Measurements from ENCODE around the gene DNAH1. TPM values are rescaled to one million over a fixed set of nuclear protein-coding genes. Genes with fewer than 3 reads are reported as not detected.

Gene DNAH1
- polyA plus RNA-seq, 1 donor (not counting 4 experiments of a cell fraction or from before 2014, with no cell fraction given): 0.33 TPM

GRCh38 chr3:52350981-52351761 lies 35.1 kb downstream of the DNAH1 start:
- DNase-seq (ENCODE audit: low read depth, low spot score): no peak
- H3K4me3 ChIP-seq (ENCODE audit: control insufficient read depth in 2 of 3, extremely low read depth in 1 of 3, insufficient read depth in 2 of 3, low read depth in 1 of 3, low read length in 3 of 3): no peak overlapping the region
- TF ChIP-seq EZH2 (IDR thresholded peaks at IDR 0.05; ENCODE audit: low read length): no peak
- TF ChIP-seq, protein P1, sequence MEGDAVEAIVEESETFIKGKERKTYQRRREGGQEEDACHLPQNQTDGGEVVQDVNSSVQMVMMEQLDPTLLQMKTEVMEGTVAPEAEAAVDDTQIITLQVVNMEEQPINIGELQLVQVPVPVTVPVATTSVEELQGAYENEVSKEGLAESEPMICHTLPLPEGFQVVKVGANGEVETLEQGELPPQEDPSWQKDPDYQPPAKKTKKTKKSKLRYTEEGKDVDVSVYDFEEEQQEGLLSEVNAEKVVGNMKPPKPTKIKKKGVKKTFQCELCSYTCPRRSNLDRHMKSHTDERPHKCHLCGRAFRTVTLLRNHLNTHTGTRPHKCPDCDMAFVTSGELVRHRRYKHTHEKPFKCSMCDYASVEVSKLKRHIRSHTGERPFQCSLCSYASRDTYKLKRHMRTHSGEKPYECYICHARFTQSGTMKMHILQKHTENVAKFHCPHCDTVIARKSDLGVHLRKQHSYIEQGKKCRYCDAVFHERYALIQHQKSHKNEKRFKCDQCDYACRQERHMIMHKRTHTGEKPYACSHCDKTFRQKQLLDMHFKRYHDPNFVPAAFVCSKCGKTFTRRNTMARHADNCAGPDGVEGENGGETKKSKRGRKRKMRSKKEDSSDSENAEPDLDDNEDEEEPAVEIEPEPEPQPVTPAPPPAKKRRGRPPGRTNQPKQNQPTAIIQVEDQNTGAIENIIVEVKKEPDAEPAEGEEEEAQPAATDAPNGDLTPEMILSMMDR (optimal IDR thresholded peaks at IDR 0.05 in 1 of 3, IDR thresholded peaks at IDR 0.05 in 1 of 3, conservative IDR thresholded peaks at IDR 0.05 in 1 of 3; ENCODE audit: extremely low read depth in 1 of 3, insufficient read depth in 2 of 3, low read length in 3 of 3): no peak
- no peaks in the 10 kb centered on the region for H3K27me3 ChIP-seq (ENCODE audit: control insufficient read depth, extremely low read depth, insufficient read depth, low read length)
- no peak overlapping the region for H2AFZ ChIP-seq (ENCODE audit: control insufficient read depth, low read length)
- H3K27ac ChIP-seq (ENCODE audit: control insufficient read depth, insufficient read depth, low read length): no peak overlapping the region
- H3K4me1 ChIP-seq (ENCODE audit: control insufficient read depth, extremely low read depth, insufficient read depth, low read length): peaks cover 9% of the 10 kb centered on the region
- H3K9me1 ChIP-seq (ENCODE audit: control insufficient read depth, extremely low read depth, insufficient read depth, low read length): no peaks in the 10 kb centered on the region
- H3K9me3 ChIP-seq (ENCODE audit: control insufficient read depth, low read depth, low read length): no peaks in the 10 kb centered on the region
- H3K9ac ChIP-seq (ENCODE audit: control insufficient read depth, extremely low read depth, insufficient read depth, low read length): no peak overlapping the region
- H3K79me2 ChIP-seq (ENCODE audit: control insufficient read depth, insufficient read depth, low read length): no peaks in the 10 kb centered on the region
- no peaks in the 10 kb centered on the region for H4K20me1 ChIP-seq (ENCODE audit: control insufficient read depth, extremely low read depth, insufficient read depth, low read length)
- dilution Hi-C loops (cut with MboI; ENCODE audit: extremely low pct_ligation_motif_present, low sequenced_read_pairs): no loop called here
- FAIRE-seq: no peak
- no peaks in the 10 kb centered on the region for H3K36me3 ChIP-seq (ENCODE audit: control insufficient read depth in 2 of 2, extremely low read depth in 1 of 2, insufficient read depth in 2 of 2, low read length in 2 of 2)
- H3K4me2 ChIP-seq (ENCODE audit: control insufficient read depth, extremely low read depth, insufficient read depth, low read depth, low read length): no peak overlapping the region

- no peak for DNase-seq (ENCODE audit: low read depth, low spot score)
These were observed 35.7 kb downstream of the DNAH1 start for GRCh38 chr3:52351762-52352368.

More at GRCh38 chr3:52351762-52352368, 35.7 kb downstream of the DNAH1 start:
- Histone ChIP-seq H3K27ac (ENCODE audit: control insufficient read depth, insufficient read depth, low read length) (no peak overlapping the region), H3K27me3 (ENCODE audit: control insufficient read depth, extremely low read depth, insufficient read depth, low read length) (no peaks in the 10 kb centered on the region), H3K4me1 (ENCODE audit: control insufficient read depth, extremely low read depth, insufficient read depth, low read length) (peaks cover 3% of the 10 kb centered on the region), H4K20me1 (ENCODE audit: control insufficient read depth, extremely low read depth, insufficient read depth, low read length) (no peaks in the 10 kb centered on the region), H3K36me3 (ENCODE audit: control insufficient read depth in 2 of 2, extremely low read depth in 1 of 2, insufficient read depth in 2 of 2, low read length in 2 of 2) (no peaks in the 10 kb centered on the region), H3K4me3 (ENCODE audit: control insufficient read depth in 2 of 3, extremely low read depth in 1 of 3, insufficient read depth in 2 of 3, low read depth in 1 of 3, low read length in 3 of 3) (no peak overlapping the region), H3K9me3 (ENCODE audit: control insufficient read depth, low read depth, low read length) (no peaks in the 10 kb centered on the region), H3K79me2 (ENCODE audit: control insufficient read depth, insufficient read depth, low read length) (no peaks in the 10 kb centered on the region), H3K4me2 (ENCODE audit: control insufficient read depth, extremely low read depth, insufficient read depth, low read depth, low read length) (no peak overlapping the region), H3K9ac (ENCODE audit: control insufficient read depth, extremely low read depth, insufficient read depth, low read length) (no peak overlapping the region), H3K9me1 (ENCODE audit: control insufficient read depth, extremely low read depth, insufficient read depth, low read length) (no peaks in the 10 kb centered on the region), H2AFZ (ENCODE audit: control insufficient read depth, low read length) (no peak overlapping the region)
- TF ChIP-seq, protein P1 (optimal IDR thresholded peaks at IDR 0.05 in 1 of 3, IDR thresholded peaks at IDR 0.05 in 1 of 3, conservative IDR thresholded peaks at IDR 0.05 in 1 of 3; ENCODE audit: extremely low read depth in 1 of 3, insufficient read depth in 2 of 3, low read length in 3 of 3): no peak
- no peak for TF ChIP-seq EZH2 (IDR thresholded peaks at IDR 0.05; ENCODE audit: low read length)
- FAIRE-seq: no peak
- dilution Hi-C loops (cut with MboI; ENCODE audit: extremely low pct_ligation_motif_present, low sequenced_read_pairs): no loop called here

Data from keratinocyte (primary cell).